ENCODE measurements around the gene PLXNA2.

PLXNA2 gene

GRCh38 chr1:208008534-208008933 lies 235.7 kb downstream of the PLXNA2 start:
- DNase-seq = peak; percentile 37

DNA sequence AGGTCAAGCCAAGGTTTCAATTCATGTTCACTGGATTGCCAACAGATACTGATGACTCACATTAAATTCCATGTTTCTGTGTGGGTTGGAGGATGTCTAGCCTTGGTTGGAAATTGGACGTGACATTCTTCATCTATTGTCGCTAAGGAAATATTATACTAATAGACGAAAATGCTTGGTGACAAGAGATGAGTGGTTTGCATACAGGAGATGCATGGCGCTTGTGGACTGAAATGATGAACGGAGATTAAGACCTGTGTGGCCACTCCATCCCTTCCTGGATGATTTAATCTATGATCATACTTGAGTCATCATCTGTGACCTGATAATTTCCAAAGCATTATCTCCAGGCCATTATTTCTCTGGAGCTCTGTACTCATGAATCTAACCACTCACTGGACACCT lies 236.2 kb downstream of the PLXNA2 start:
- no peak for DNase-seq

DNA sequence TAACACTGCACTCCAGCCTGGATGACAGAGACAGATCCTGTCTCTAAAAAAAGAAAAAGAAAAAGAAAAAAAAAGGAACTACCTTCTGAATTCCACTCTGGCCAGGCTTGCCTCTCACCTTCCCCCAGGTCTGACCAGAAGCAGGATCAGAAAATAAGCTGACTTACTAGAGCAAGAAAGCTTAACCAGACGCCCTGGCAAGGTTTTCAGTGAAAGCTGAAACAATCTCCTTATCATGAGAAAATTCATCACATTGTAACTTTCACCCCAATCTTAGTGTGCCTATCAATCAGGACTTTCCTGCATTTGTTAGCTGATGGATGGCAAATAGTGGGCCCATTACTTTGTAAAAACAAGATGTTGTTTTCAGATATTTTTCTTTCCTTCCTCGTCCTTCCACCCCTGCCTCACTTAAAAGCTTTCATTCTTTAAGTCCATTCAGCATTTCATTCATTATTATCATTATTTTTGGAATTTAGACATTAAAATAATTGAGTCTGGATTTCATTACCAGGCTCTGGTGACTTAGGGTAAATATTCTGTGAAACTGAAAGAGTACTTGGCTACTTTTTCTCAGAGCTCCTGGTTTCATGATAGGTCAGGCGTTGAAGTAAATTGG lies 236.8 kb downstream of the PLXNA2 start:
- DNase-seq = no peak

DNA sequence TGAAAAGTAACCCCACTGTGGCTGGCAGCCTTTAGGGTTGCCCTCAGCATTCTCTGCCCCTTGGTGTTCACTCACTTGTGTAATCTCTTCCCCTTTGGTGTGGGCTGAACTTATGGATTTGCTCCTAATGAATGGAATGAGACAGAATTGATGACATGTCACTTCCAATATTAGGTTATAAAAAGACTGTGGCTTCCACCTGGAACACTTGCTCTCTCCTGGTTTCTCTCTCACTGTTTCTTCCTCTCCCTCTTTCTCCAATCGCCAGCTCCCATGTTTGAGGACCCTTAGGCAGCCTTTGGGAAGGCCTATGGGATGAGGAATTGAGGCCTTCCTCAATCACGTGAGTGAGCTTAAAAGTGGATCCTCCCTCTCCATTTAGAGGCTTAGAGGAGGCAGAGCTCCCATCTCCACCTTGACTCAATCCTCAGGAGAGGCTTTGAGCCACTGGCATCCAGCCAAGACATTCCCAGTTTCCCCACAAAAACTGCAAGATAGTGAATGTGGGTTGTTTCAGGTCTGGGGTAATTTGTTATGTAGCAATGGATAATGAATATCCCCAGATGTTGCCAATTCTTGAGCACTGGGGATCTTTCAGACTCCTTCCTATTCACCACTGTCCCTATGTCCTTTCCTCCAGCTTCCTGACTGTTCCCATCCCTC lies 237.8 kb downstream of the PLXNA2 start:
- no peak for DNase-seq

DNA sequence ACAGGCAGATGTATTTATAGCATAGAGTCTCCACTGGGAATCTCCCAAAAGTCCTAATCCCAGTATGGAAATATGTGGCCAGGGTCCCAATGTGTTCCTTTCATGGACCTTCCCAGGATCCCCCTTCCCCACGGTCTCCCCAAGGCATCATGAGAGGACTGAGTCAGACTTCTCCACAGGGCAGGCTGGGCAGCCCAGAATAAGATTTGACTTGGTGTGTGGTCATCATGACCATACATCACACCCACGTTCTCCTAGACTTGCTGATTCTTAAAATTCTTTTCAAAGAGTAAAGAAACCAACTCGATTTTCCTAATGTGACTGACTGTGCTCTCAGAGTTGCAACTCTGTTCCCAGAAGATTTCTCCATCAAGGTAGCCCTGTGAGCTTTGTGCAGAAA lies 239.3 kb downstream of the PLXNA2 start:
- DNase-seq = no peak

- DNase-seq = no peak
Observed at GRCh38 chr1:208003241-208003640, 240.9 kb downstream of the PLXNA2 start.

- DNase-seq = no peak
Observed at GRCh38 chr1:208002672-208003071, 241.5 kb downstream of the PLXNA2 start.

DNA sequence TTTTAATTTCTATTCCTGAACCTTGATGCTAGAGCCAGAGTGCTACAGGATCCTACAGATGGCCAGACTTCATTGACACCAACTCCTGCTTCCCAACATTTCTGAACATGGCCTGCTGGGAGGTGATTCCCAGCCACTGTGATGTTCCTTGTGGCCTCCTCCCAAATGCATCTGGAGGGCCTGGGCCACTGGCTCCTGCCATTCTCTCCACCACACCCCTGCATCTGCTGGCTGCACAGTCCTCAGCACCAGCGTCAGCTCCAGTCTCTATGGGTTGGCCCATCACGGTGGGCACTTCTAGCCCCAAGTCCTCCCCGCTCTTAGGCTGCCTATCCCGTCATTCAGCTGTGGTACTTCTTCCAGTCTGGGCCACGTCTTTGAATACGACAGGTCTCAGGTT lies 242.1 kb downstream of the PLXNA2 start:
- DNase-seq = no peak

- DNase-seq = no peak
Observed at GRCh38 chr1:208000504-208000903, 243.7 kb downstream of the PLXNA2 start.

GRCh38 chr1:207999972-208000371 lies 244.2 kb downstream of the PLXNA2 start:
- no peak for DNase-seq

GRCh38 chr1:207999274-207999915 lies 244.8 kb downstream of the PLXNA2 start:
- DNase-seq = no peak

GRCh38 chr1:207998691-207999090 lies 245.5 kb downstream of the PLXNA2 start:
- no peak for DNase-seq

DNA sequence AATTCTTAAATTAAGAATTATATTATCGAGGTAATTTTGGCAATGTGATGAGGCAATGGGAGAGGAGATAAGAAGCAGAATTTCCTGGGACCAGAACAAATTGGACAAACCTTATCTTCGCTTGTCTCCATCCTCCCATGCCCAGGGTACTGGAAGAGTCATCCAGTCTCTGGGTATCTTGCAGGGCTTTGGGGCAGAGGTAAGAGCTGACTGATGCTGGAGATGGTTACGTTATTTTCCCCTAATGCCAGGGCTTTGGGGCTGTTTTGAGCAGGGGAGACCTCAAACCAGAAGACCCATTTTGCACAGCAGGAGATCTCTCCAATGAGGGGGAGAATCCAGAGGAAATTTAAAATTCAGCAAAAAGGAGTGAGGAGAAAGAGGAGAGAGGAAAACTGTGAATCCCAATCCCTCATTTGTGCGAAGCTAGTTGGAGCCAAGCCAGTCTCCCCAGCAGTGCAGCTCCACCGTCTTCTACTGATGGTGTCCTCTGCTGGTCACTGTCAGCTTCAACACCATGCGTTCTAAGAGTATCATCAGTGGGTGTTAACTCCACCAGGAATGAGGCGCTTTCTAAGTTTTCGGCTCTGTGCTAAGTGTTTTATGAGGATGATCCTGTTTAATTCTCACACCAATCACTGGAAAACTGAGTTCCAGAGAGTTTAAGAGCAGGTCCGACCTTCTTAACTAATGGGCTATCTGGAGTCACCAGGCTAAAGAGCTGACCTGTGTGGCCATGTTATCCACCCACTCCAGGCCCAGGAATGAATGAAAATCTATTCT lies 246.5 kb downstream of the PLXNA2 start:
- DNase-seq = no peak

GRCh38 chr1:207996636-207997035 lies 247.5 kb downstream of the PLXNA2 start:
- DNase-seq = no peak

GRCh38 chr1:207995576-207995975 lies 248.6 kb downstream of the PLXNA2 start:
- no peak for DNase-seq

GRCh38 chr1:207993477-207994445 lies 250.4 kb downstream of the PLXNA2 start:
- DNase-seq = no peak

- no peak for DNase-seq
Observed at GRCh38 chr1:207992677-207993236, 251.4 kb downstream of the PLXNA2 start.

DNA sequence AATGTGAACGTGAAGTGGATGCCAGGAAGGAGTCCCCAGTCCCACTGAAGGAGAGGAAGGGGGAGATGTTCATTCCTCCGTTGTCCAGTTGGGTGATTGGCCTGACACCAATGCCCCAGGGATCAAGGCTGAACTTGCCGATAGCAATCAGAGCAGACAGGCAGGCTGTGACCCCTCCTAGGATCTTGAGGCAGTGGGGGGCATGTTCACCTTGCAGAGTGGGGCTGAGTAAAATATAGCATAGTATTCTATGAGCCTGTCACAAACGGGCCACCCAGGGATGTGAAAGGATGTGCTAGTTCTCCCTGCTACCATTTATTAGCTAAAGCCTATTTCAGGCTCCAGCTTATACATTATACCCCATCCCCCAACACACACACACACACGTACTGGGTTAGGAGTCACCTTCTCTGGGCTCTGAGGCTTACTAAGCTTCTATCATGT lies 252.6 kb downstream of the PLXNA2 start:
- no peak for DNase-seq

DNA sequence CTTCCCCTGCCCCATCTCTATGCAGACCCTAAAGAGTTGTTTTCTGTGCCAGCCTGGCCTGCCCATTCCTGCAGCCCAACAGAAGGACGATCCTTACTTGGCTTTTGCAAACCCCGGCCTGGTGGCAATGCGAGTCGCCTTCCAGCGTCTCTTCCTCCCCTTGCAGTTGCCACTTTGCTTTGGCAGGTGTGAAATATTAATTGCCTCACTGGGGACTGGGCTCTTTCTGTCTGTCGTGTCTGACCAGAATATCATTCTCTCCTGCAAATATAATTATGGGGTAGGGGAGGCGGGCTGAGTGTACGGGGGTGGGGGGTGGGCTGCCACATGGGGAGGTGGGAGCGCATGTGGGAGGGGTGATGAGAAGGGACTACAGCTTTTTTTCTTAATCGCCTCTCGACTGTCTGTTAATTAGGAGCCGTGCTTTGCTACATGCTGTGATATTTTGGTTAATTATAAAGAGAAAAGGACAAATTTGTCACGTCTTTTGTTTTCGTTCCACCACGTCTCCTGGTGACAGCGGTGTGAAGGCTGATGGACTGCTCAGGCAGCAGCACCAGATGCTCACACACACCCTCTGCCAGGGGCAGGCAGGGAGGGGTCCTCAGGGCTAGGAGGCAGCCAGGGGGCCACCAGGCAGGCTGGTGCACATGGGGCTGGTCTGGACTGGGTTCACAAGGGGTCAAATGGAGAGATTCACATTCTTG lies 253.2 kb downstream of the PLXNA2 start:
- no peak for DNase-seq

DNA sequence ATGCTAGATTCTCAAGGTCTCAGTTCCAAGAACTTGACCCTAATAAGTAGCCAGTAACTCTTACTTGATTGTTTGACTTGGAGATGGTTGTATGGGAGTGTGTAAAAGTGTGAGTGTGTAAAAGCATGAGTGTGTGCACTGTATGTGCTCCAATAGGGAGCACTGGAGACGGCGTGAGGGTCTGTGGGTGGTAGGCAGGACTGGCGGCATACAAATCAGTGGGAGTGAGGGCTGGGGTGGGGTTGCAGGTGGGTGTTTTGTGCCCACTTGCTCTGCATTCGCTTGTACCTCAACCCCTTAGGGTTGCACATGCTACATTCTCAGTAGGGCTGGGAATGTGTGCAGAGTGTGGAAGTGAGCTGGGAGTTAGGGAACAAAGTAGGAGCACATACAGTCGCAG lies 253.7 kb downstream of the PLXNA2 start:
- DNase-seq = no peak

Data from NCI-H446 treated with DMSO at 0.1 percent for 48 hours (cell line).